Endothelial cell of umbilical vein (primary cell): Measurements from ENCODE around the gene TNRC6B.

ENCODE experiments used
- EZH2 ChIP-seq: IDR thresholded peaks from 2 replicates; pipeline ENCODE4 v1.6.1; 2012; ENCODE audit warnings: borderline replicate concordance, low read depth, mild to moderate bottlenecking, moderate library complexity, low read length, inconsistent platforms; ENCODE audit not compliant: severe bottlenecking
- GATA2 ChIP-seq: IDR thresholded peaks from 2 replicates; pipeline ENCODE4 v1.7.0; 2011; ENCODE audit warnings: low read depth, mild to moderate bottlenecking, moderate library complexity, mixed read lengths, low read length; ENCODE audit not compliant: insufficient read length, insufficient read depth
- POLR2A ChIP-seq: IDR thresholded peaks from 2 replicates; pipeline ENCODE4 v1.6.1; 2012; ENCODE audit warnings: low read depth, mild to moderate bottlenecking, control low read depth, low read length
- TF ChIP-seq, protein P1 (sequence below), 2 donors: IDR thresholded peaks; 1 replicate in 1 of 2; 2 replicates in 1 of 2; pipeline ENCODE4 v1.5.1; 2011; ENCODE audit warnings: low read length in 2 of 2, mild to moderate bottlenecking in 2 of 2, moderate library complexity in 2 of 2, control low read depth in 1 of 2, inconsistent platforms in 1 of 2, low read depth in 1 of 2; ENCODE audit not compliant: insufficient read depth in 1 of 2; ENCODE audit errors: extremely low read depth in 1 of 2

DNA sequence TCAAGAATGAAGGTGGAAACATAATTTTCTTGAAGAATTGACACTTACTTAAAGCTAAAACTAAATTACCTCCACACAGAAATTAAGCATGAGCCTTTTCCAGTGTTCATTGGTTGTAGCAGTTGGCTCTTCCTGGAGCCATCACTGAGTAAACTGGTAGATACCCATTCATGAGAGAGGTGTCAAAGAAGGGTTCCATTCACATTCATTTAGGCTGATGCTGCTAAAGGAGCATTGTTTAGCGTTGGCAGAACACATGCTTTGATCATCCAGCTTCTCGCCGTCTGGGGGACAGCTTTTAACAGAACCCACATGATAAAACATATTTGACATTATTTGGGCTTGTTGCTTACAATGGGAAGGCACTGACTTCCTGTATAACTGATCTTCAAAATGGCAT lies 71.6 kb downstream of the TNRC6B start:
- TF ChIP-seq EZH2: no peak
- TF ChIP-seq, protein P1, sequence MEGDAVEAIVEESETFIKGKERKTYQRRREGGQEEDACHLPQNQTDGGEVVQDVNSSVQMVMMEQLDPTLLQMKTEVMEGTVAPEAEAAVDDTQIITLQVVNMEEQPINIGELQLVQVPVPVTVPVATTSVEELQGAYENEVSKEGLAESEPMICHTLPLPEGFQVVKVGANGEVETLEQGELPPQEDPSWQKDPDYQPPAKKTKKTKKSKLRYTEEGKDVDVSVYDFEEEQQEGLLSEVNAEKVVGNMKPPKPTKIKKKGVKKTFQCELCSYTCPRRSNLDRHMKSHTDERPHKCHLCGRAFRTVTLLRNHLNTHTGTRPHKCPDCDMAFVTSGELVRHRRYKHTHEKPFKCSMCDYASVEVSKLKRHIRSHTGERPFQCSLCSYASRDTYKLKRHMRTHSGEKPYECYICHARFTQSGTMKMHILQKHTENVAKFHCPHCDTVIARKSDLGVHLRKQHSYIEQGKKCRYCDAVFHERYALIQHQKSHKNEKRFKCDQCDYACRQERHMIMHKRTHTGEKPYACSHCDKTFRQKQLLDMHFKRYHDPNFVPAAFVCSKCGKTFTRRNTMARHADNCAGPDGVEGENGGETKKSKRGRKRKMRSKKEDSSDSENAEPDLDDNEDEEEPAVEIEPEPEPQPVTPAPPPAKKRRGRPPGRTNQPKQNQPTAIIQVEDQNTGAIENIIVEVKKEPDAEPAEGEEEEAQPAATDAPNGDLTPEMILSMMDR (IDR thresholded peaks at IDR 0.05; ENCODE audit: extremely low read depth in 1 of 2, insufficient read depth in 1 of 2, low read depth in 1 of 2, low read length in 2 of 2): no peak
- TF ChIP-seq GATA2: no peak
- TF ChIP-seq POLR2A: no peak
